Hematopoietic multipotent progenitor cell treated with erythropoietin and hydrocortisone succinate and interleukin-3 and kit ligand, for 15 days (in vitro differentiated cells): Measurements from ENCODE around the gene WBP11.

ENCODE experiments used
- DNase-seq: peaks from one replicate; pipeline ENCODE4 v3.0.0-alpha.2; 2015; ENCODE audit warnings: low spot score

WBP11 gene

GRCh38 chr12:14803011-14803829 is at the start of gene WBP11, which contains the start of gene C12orf60:
Gene WBP11, minus strand, starts transcription at chr12:14803478. Its CDS starts 2,095 bp downstream, at chr12:14801383.
Gene C12orf60, plus strand, starts transcription at chr12:14803670. Its CDS starts 19,266 bp downstream, at chr12:14822936.
- DNase-seq: peak; percentile 92

- no peak for DNase-seq
Measured at GRCh38 chr12:14852880-14853279, 49.6 kb upstream of the WBP11 start.

DNA sequence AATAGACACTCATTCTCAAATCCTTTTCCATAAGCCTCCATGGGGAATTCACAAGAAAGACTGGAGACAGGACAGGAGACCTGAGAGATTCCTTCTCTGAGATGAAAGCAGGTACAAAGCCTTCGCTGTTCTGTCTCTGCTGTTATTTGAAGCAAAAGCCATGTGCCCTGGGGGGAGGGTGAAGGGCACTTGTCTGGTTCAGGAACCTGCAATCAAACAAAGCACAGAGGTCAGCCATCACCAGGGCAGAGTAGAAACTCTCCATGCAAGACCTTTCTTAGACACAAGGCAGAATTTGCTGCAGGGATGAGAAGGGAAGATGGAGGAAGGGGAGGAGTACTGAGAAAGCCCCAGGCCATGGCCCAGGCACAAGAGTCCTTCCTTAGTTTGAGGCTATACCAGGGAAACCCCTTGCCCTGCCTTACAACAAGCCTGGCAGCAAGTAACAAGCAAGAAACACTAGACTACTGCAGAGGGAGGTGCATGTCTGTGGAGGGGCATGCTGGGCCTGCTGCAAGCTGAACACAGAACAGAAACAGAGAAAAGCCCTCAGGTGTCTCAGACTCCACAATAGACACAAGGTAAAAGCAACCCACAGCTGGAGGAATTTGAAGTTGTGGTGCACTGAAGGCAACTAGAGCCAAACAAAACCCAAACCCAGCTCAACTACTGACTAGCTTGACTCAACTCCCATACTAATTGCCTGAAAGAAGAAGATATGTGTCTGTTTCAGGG is 47.8 kb upstream of the WBP11 start:
- no peak for DNase-seq

- no peak for DNase-seq
Measured at GRCh38 chr12:14849661-14850060, 46.4 kb upstream of the WBP11 start.

DNA sequence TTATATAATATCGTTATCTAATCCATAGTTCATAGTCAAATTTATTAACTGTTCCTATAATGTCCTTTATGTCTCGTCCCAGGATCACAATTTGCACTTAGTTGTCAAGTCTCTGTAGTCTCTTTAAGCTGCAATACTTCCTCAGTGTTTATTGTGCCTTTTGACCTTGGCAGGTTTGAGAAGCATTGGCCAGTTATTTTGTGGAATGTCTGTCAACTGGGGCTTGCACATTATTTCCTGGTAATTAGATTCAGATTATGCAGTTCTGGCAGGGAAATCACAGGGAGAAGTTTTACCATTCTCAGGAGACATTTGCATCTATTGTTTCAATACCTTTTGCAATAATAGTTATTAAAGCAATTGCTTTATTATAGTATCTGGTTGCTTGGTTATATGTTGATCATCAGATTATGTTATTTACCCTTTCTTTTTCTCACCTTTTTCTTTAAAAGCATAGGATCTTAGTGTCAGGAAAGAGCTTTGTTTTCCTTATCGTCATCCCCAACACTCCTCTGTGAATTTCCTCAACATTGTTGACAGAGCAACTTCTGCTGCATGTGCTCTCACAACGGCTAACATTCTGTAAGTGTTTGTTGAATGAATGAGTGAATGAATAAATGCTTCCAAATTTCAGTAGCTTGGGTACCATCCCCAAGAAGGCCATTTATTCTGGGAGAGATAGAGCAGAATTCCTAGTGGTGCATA is 43.8 kb upstream of the WBP11 start:
- no peak for DNase-seq

GRCh38 chr12:14846042-14846587 is 42.8 kb upstream of the WBP11 start:
- peak; percentile 36 for DNase-seq

- DNase-seq: peak; percentile 87
Measured at GRCh38 chr12:14845350-14845750, 42.1 kb upstream of the WBP11 start.

GRCh38 chr12:14844401-14844800 is 41.1 kb upstream of the WBP11 start:
- peak; percentile 53 for DNase-seq

GRCh38 chr12:14843425-14843887 is 40.2 kb upstream of the WBP11 start, which contains the start of gene ART4:
Gene ART4, minus strand, starts transcription at chr12:14843526. Its CDS starts 413 bp downstream, at chr12:14843113.
- DNase-seq: peak; percentile 92

DNA sequence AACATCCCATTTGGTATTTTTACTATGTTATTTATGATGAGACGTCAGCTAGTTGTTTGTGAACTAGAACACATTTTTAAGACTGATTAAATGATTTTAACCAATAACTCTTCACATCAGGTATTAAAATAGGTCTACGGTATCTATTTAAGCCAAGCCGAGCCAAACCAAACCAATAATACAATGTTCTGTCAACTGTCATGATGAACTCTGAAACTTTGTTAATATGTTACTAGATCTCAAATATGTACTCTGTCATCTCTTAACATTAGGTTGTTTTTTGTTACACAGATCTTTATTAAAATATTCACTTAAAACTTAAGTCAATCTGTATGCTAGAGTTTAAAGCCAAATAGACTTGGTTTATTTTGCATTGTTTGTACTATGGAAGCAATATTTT is 39.0 kb upstream of the WBP11 start:
- DNase-seq: peak; percentile 32

- peak; percentile 32 for DNase-seq
Measured at GRCh38 chr12:14841761-14842160, 38.5 kb upstream of the WBP11 start.

GRCh38 chr12:14840616-14841015 is 37.3 kb upstream of the WBP11 start:
- no peak for DNase-seq

- DNase-seq: no peak
Measured at GRCh38 chr12:14839262-14839661, 36.0 kb upstream of the WBP11 start.

GRCh38 chr12:14836336-14837210 is 33.3 kb upstream of the WBP11 start:
- DNase-seq: peak; percentile 56

DNA sequence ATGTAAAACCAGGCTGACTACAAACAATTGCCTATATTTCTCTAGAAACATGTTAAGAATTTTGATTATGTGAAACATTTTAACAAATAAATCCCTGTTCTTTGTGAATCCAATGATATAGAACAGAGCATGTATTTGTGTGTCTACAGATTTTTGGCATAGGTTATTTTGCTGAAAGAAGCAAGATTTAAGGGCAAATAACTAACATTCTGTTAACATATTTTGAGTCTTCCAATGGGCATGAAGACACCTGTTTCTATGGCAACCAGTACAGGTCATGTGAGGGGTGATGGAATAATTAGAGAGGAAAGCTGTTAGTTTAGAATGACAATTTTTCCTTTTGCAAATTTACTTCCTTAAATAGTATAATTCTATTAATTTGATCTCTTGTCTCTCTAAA is 31.2 kb upstream of the WBP11 start:
- no peak for DNase-seq

- peak; percentile 45 for DNase-seq
Measured at GRCh38 chr12:14833952-14834351, 30.7 kb upstream of the WBP11 start.

DNA sequence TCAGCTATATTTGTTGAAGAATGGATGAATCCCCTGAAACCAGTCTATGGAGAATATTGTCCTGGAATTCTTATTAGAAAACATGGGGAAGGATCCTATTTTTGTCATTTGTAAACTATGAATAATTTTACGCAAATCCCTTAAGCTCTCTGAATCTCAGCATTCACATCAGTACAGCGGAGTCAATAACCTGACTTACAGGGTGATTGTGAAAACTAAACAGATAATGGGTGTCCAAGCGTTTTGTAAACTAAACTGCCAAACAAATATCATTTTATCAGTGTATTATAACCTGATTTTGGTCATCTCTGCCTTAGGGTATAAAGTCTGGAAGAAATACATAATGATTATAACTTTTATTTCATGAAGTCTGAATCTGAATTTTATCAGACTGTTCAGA is 30.1 kb upstream of the WBP11 start:
- DNase-seq: no peak

DNA sequence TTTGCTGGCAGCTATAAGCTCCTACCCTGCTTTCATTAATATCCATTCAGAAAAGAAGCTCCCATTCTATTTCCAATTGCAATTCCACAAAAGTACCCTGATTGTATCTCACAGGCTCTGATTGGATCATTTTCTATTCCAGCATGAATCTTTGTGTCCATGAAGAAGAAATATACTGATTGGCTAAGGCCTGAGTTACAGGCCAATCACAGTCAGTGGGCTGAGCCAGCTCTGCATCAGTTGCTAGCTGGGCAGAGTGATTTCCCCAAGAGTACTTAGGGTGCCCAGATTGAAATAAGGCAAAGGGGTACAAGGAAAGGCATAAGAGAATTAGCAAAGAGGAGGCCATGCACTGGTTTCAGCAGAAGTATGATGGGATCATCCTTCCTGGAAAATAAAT is 25.6 kb upstream of the WBP11 start:
- no peak for DNase-seq

DNA sequence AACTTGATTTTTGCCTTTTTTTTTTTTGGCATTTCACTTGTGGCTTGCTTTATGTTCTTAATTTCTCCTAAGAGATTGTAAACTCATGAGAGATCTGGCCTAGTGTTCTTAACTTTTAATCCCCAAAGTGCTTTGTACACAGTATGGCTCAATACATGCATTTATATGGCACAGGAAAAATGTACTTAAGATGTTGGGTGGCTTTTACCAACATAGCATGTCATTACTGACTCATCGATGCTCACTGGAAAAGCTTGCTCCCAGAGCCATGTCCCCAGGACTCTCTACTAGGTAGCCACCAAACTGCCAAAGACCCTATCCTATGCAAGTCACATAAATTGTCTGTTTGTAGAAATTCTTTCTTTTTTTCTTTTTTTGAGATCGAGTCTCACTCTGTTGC is 23.8 kb upstream of the WBP11 start:
- no peak for DNase-seq

GRCh38 chr12:14826491-14826890 is 23.2 kb upstream of the WBP11 start:
- no peak for DNase-seq

- DNase-seq: no peak
Measured at GRCh38 chr12:14825256-14825655, 22.0 kb upstream of the WBP11 start.
